RWPE2 (cell line): ENCODE results near the gene PODNL1.

Experiments
- ATAC-seq: fragments of 200-7000 bp; cut with Tn5 transposase; 3 replicates; pipeline ENCODE4 v1.9.1; 2021; ENCODE audit warnings: low read depth
- DNase-seq: peaks from one replicate; pipeline ENCODE4 v3.0.0-alpha.2; 2020; ENCODE audit warnings: low spot score
- H3K27ac ChIP-seq: fragments of 450-650 bp; 2 replicates; pipeline ENCODE4 v1.5.1; 2017; ENCODE audit warnings: mild to moderate bottlenecking; ENCODE audit not compliant: poor library complexity, severe bottlenecking
- H3K27me3 ChIP-seq: fragments of 250-450 bp; sonication (Bioruptor Pico); 2 replicates; pipeline ENCODE4 v1.5.1; 2021; ENCODE audit warnings: mild to moderate bottlenecking, moderate library complexity; ENCODE audit not compliant: insufficient read depth, poor library complexity, severe bottlenecking
- H3K36me3 ChIP-seq: fragments of 250-450 bp; sonication (Bioruptor Pico); 2 replicates; pipeline ENCODE4 v1.5.1; 2020; ENCODE audit warnings: low read depth, mild to moderate bottlenecking, moderate library complexity
- H3K4me1 ChIP-seq: fragments of 250-450 bp; sonication (Bioruptor Pico); 2 replicates; pipeline ENCODE4 v1.5.1; 2021; ENCODE audit warnings: mild to moderate bottlenecking, moderate library complexity; ENCODE audit not compliant: insufficient read depth, poor library complexity, severe bottlenecking
- H3K4me3 ChIP-seq: fragments of 250-450 bp; sonication (Bioruptor Pico); 2 replicates; pipeline ENCODE4 v1.5.1; 2021; ENCODE audit warnings: mild to moderate bottlenecking, moderate library complexity; ENCODE audit not compliant: severe bottlenecking
- H3K9me3 ChIP-seq: fragments of 250-450 bp; sonication (Bioruptor Pico); 2 replicates; pipeline ENCODE4 v1.5.1; 2021; ENCODE audit warnings: mild to moderate bottlenecking, moderate library complexity; ENCODE audit not compliant: severe bottlenecking
- TF ChIP-seq, protein P1 (sequence below): fragments of 450-650 bp; IDR thresholded peaks from one replicate; pipeline ENCODE4 v1.5.1; 2017; ENCODE audit warnings: mild to moderate bottlenecking, moderate library complexity; ENCODE audit not compliant: poor library complexity, severe bottlenecking

Gene PODNL1

DNA sequence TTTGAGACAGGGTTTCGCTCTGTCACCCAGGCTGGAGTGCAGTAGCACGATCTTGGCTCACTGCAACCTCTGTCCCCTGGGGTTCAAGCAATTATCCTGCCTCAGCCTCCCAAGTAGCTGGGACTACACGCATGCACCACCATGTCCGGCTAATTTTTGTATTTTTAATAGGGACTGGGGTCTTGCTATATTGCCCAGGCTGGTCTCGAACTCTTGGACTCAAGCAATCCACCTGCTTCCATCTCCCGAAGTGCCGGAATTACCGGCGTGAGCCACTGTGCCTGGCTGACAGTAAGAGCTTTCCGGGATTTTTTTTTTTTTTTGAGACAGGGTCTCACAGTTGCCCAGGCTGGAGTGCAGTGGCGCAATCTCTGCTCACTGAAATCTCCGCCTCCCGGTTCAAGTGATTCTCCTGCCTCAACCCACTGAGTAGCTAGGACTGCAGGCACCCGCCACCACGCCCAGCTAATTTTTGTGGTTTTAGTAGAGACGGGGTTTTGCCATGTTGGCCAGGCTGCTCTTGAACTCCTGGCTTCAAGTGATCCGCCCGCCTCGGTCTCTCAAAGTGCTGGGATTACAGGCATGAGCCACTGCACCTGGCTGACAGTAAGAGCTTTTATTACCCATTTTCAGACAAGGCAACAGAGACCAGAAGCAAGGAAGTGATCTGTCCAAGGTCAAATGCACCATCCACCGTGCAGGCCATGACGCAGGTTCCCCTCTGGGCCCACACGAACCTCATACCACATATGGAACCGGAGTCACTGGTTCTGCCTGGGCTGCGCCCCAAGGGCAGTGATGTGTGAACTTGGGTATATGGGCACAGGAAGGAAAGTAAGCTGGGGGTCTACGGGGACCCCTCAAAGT, 46.9 kb upstream of the PODNL1 start:
- Histone ChIP-seq H3K4me3 (no peak overlapping the region), H3K27ac (no peak overlapping the region), H3K27me3 (no peaks in the 10 kb centered on the region), H3K9me3 (no peaks in the 10 kb centered on the region), H3K36me3 (no peaks in the 10 kb centered on the region), H3K4me1 (peaks cover 13% of the 10 kb centered on the region)
- no peak for ATAC-seq
- DNase-seq = no peak
- TF ChIP-seq, protein P1, sequence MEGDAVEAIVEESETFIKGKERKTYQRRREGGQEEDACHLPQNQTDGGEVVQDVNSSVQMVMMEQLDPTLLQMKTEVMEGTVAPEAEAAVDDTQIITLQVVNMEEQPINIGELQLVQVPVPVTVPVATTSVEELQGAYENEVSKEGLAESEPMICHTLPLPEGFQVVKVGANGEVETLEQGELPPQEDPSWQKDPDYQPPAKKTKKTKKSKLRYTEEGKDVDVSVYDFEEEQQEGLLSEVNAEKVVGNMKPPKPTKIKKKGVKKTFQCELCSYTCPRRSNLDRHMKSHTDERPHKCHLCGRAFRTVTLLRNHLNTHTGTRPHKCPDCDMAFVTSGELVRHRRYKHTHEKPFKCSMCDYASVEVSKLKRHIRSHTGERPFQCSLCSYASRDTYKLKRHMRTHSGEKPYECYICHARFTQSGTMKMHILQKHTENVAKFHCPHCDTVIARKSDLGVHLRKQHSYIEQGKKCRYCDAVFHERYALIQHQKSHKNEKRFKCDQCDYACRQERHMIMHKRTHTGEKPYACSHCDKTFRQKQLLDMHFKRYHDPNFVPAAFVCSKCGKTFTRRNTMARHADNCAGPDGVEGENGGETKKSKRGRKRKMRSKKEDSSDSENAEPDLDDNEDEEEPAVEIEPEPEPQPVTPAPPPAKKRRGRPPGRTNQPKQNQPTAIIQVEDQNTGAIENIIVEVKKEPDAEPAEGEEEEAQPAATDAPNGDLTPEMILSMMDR = no peak

GRCh38 chr19:13984186-13984585, 46.0 kb upstream of the PODNL1 start:
- Histone ChIP-seq H3K27ac (no peak overlapping the region), H3K4me1 (peaks cover 13% of the 10 kb centered on the region), H3K27me3 (no peaks in the 10 kb centered on the region), H3K4me3 (no peak overlapping the region), H3K9me3 (no peaks in the 10 kb centered on the region), H3K36me3 (no peaks in the 10 kb centered on the region)
- ATAC-seq (no peak), DNase-seq (no peak)
- TF ChIP-seq, protein P1 = no peak

GRCh38 chr19:13983213-13983889, 45.1 kb upstream of the PODNL1 start:
- H3K36me3 ChIP-seq = no peaks in the 10 kb centered on the region
- no peaks in the 10 kb centered on the region for H3K27me3 ChIP-seq
- H3K4me1 ChIP-seq = peaks cover 13% of the 10 kb centered on the region
- no peak overlapping the region for H3K4me3 ChIP-seq
- no peaks in the 10 kb centered on the region for H3K9me3 ChIP-seq
- DNase-seq (no peak), ATAC-seq (no peak)
- TF ChIP-seq, protein P1 = no peak
- H3K27ac ChIP-seq = no peak overlapping the region

DNA sequence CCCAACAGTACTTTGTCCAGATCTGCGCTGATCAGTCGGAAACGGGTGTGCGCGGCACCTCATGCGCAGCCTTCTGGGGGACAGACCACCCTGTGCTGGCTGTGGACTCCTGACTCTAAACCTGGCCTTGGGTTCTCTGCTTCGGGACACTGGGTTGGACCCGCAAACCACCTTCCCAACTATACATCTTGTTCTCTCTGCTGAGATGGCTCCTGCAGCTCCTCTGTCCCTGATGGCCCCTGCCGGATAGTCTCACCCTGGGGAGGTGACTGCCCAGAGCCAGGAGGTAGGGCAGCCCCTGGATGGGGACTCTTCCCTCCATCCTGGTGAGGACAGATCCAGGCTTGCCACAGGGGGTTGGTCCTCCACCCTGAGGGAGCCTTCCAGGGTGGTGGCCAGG, 44.6 kb upstream of the PODNL1 start:
- Histone ChIP-seq H3K4me1 (peaks cover 13% of the 10 kb centered on the region), H3K9me3 (no peaks in the 10 kb centered on the region), H3K27me3 (no peaks in the 10 kb centered on the region), H3K36me3 (no peaks in the 10 kb centered on the region), H3K27ac (no peak overlapping the region), H3K4me3 (no peak overlapping the region)
- no peak for ATAC-seq
- TF ChIP-seq, protein P1 = no peak
- no peak for DNase-seq

GRCh38 chr19:13981988-13982501, 43.8 kb upstream of the PODNL1 start:
- ATAC-seq (no peak), DNase-seq (no peak)
- Histone ChIP-seq H3K36me3 (no peaks in the 10 kb centered on the region), H3K27me3 (no peaks in the 10 kb centered on the region), H3K9me3 (no peaks in the 10 kb centered on the region), H3K27ac (no peak overlapping the region), H3K4me3 (no peak overlapping the region), H3K4me1 (peaks cover 12% of the 10 kb centered on the region)
- TF ChIP-seq, protein P1 = no peak
